SK-N-SH treated with all-trans-retinoic acid at 6 μM for 48 hours (cell line): ENCODE results near the gene DOCK4.

ENCODE experiments used
- ATAC-seq: fragments of 200-7000 bp; cut with Tn5 transposase; 3 replicates; pipeline ENCODE4 v1.9.1; 2020; ENCODE audit warnings: mild to moderate bottlenecking, moderate library complexity
- ARNTL ChIP-seq: fragments of 450-650 bp; formaldehyde crosslinking; IDR thresholded peaks from 2 replicates; pipeline ENCODE4 v1.5.0; 2020; ENCODE audit warnings: low read depth, mild to moderate bottlenecking, moderate library complexity, borderline replicate concordance
- BACH2 ChIP-seq: fragments of 250-450 bp; sonication (Bioruptor Pico); IDR thresholded peaks from 2 replicates; pipeline ENCODE4 v1.9.0; 2021; ENCODE audit warnings: mild to moderate bottlenecking, borderline replicate concordance
- CSDC2 ChIP-seq: fragments of 250-450 bp; sonication (Bioruptor Pico); IDR thresholded peaks from 2 replicates; pipeline ENCODE4 v1.5.0; 2020; ENCODE audit warnings: mild to moderate bottlenecking, moderate library complexity
- ESRRG ChIP-seq: fragments of 250-450 bp; sonication (Bioruptor Pico); IDR thresholded peaks from 2 replicates; pipeline ENCODE4 v1.6.1; 2021; ENCODE audit warnings: mild to moderate bottlenecking
- GLIS3 ChIP-seq: fragments of 250-450 bp; sonication (Bioruptor Pico); IDR thresholded peaks from 2 replicates; pipeline ENCODE4 v1.5.0; 2020; ENCODE audit warnings: mild to moderate bottlenecking, moderate library complexity
- ISL1 ChIP-seq: fragments of 250-450 bp; sonication (Bioruptor Pico); IDR thresholded peaks from 2 replicates; pipeline ENCODE4 v2.1.2; 2022; ENCODE audit warnings: mild to moderate bottlenecking, moderate library complexity
- OSR1 ChIP-seq: fragments of 250-450 bp; sonication (Bioruptor Pico); IDR thresholded peaks from 2 replicates; pipeline ENCODE4 v1.8.0; 2022; ENCODE audit warnings: moderate library complexity, mild to moderate bottlenecking, inconsistent platforms
- PPARA ChIP-seq: fragments of 250-450 bp; sonication (Bioruptor Pico); IDR thresholded peaks from 2 replicates; pipeline ENCODE4 v1.5.0; 2020; ENCODE audit warnings: mild to moderate bottlenecking, borderline replicate concordance
- RARB ChIP-seq: fragments of 250-450 bp; sonication (Bioruptor Pico); IDR thresholded peaks from 2 replicates; pipeline ENCODE4 v1.8.0; 2021; ENCODE audit warnings: mild to moderate bottlenecking, moderate library complexity
- SNAI2 ChIP-seq: fragments of 250-450 bp; sonication (Bioruptor Pico); IDR thresholded peaks from 2 replicates; pipeline ENCODE4 v1.5.0; 2020; ENCODE audit warnings: mild to moderate bottlenecking, moderate library complexity
- TCF4 ChIP-seq: fragments of 250-450 bp; sonication (Bioruptor Pico); IDR thresholded peaks from 2 replicates; pipeline ENCODE4 v1.8.0; 2021; ENCODE audit warnings: mild to moderate bottlenecking, moderate library complexity, borderline replicate concordance
- TOX ChIP-seq: fragments of 250-450 bp; sonication (Bioruptor Pico); IDR thresholded peaks from 2 replicates; pipeline ENCODE4 v1.8.0; 2021; ENCODE audit warnings: mild to moderate bottlenecking, moderate library complexity, borderline replicate concordance
- ZC3H10 ChIP-seq: fragments of 250-450 bp; sonication (Bioruptor Pico); IDR thresholded peaks from 2 replicates; pipeline ENCODE4 v1.5.1; 2021; ENCODE audit warnings: mild to moderate bottlenecking, moderate library complexity
- ZFP3 ChIP-seq: fragments of 250-450 bp; sonication (Bioruptor Pico); IDR thresholded peaks from 2 replicates; pipeline ENCODE4 v1.5.0; 2020; ENCODE audit warnings: mild to moderate bottlenecking, moderate library complexity
- ZFP30 ChIP-seq: fragments of 450-650 bp; formaldehyde crosslinking; IDR thresholded peaks from 2 replicates; pipeline ENCODE4 v1.5.0; 2022; ENCODE audit warnings: mild to moderate bottlenecking, moderate library complexity
- ZNF565 ChIP-seq: fragments of 450-650 bp; formaldehyde crosslinking; conservative IDR thresholded peaks from 2 replicates; pipeline ENCODE4 v1.5.0; 2020; ENCODE audit warnings: low read depth, mild to moderate bottlenecking, moderate library complexity
- ZNF70 ChIP-seq: fragments of 450-650 bp; formaldehyde crosslinking; IDR thresholded peaks from 2 replicates; pipeline ENCODE4 v1.5.0; 2020; ENCODE audit warnings: mild to moderate bottlenecking, moderate library complexity
- ZNF8 ChIP-seq: fragments of 450-650 bp; formaldehyde crosslinking; IDR thresholded peaks from 2 replicates; pipeline ENCODE4 v1.5.0; 2020; ENCODE audit warnings: mild to moderate bottlenecking, moderate library complexity
- TF ChIP-seq, protein P1 (sequence below): fragments of 250-450 bp; sonication (Bioruptor Pico); IDR thresholded peaks from 2 replicates; pipeline ENCODE4 v1.8.0; 2021; ENCODE audit warnings: low read depth, mild to moderate bottlenecking, moderate library complexity, borderline replicate concordance
- TF ChIP-seq, protein P2 (sequence below): fragments of 250-450 bp; sonication (Bioruptor Pico); IDR thresholded peaks from 2 replicates; pipeline ENCODE4 v1.5.0; 2020; ENCODE audit warnings: mild to moderate bottlenecking, moderate library complexity
- TF ChIP-seq, protein P3 (sequence below): fragments of 250-450 bp; sonication (Bioruptor Pico); IDR thresholded peaks from 2 replicates; pipeline ENCODE4 v1.5.1; 2020; ENCODE audit warnings: low read depth, mild to moderate bottlenecking, moderate library complexity
- TF ChIP-seq, protein P4 (sequence below): fragments of 250-450 bp; sonication (Bioruptor Pico); IDR thresholded peaks from 2 replicates; pipeline ENCODE4 v1.8.0; 2020; ENCODE audit warnings: mild to moderate bottlenecking, moderate library complexity, borderline replicate concordance
- TF ChIP-seq, protein P5 (sequence below): fragments of 250-450 bp; sonication (Bioruptor Pico); IDR thresholded peaks from 2 replicates; pipeline ENCODE4 v1.5.1; 2021; ENCODE audit warnings: mild to moderate bottlenecking, moderate library complexity

DOCK4 gene

DNA sequence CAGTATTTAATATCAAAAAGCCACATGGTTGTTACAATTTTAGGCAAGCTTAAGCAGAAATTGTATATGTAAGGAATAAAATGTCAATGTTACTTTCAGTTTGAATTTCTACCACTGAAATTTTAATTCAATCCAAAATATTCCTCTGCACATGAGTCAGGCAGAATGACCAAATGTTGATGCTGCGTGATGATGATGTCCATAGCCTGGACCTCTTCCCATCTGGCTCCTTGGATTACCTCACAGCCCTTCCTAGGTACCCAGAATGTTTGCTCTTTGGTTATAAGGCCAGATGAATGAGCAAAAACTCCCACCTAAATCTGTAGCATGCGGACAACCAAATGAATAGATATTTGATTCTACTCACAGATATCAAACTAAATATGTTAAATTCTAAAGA is 385.6 kb downstream of the DOCK4 start (continued):
- TF ChIP-seq ZNF8 (CRISPR knock-in tag) = no peak

DNA sequence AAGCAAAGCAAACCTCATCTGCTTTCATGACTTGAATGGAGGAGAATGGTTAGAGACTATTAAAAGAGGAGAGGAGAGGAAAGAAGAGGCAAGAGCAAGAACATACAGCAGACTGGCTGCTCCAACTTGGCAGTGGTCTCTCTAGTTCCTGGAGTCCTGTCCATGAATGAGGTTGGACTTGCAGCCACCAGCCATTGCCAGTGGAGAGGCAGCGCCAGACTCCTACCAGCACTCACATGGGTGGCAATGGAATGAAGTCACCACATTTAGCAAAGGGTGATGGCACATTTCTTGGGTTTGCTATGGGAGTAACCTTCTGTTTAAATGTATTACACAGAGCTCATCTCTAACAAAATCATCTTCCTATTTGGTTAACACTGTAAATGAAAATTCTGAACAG is 386.1 kb downstream of the DOCK4 start:
- TF ChIP-seq, protein P1, sequence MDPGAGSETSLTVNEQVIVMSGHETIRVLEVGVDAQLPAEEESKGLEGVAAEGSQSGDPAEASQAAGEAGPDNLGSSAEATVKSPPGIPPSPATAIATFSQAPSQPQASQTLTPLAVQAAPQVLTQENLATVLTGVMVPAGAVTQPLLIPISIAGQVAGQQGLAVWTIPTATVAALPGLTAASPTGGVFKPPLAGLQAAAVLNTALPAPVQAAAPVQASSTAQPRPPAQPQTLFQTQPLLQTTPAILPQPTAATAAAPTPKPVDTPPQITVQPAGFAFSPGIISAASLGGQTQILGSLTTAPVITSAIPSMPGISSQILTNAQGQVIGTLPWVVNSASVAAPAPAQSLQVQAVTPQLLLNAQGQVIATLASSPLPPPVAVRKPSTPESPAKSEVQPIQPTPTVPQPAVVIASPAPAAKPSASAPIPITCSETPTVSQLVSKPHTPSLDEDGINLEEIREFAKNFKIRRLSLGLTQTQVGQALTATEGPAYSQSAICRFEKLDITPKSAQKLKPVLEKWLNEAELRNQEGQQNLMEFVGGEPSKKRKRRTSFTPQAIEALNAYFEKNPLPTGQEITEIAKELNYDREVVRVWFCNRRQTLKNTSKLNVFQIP (CRISPR knock-in tag) = no peak
- TF ChIP-seq TOX (CRISPR knock-in tag) = no peak
- no peak for ATAC-seq

DNA sequence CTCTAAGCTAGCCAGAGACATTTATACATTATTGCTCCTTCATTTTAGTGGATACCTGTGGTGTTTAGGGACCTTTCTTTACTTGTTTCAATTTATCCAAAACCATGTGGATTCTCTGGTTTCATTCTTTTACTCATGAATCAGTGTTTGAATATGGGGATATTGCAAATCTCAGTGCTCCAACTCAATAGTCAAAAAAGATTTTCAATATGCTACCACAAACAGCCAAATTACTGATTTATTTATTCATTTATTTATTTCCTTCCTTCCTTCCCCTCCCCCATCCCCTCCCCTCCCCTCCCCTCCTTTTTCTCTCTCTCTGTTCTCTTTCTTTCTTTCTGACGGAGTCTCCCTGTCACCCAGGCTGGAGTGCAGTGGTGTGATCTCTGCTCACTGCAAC is 390.8 kb downstream of the DOCK4 start:
- ATAC-seq = no peak
- TF ChIP-seq, protein P2, sequence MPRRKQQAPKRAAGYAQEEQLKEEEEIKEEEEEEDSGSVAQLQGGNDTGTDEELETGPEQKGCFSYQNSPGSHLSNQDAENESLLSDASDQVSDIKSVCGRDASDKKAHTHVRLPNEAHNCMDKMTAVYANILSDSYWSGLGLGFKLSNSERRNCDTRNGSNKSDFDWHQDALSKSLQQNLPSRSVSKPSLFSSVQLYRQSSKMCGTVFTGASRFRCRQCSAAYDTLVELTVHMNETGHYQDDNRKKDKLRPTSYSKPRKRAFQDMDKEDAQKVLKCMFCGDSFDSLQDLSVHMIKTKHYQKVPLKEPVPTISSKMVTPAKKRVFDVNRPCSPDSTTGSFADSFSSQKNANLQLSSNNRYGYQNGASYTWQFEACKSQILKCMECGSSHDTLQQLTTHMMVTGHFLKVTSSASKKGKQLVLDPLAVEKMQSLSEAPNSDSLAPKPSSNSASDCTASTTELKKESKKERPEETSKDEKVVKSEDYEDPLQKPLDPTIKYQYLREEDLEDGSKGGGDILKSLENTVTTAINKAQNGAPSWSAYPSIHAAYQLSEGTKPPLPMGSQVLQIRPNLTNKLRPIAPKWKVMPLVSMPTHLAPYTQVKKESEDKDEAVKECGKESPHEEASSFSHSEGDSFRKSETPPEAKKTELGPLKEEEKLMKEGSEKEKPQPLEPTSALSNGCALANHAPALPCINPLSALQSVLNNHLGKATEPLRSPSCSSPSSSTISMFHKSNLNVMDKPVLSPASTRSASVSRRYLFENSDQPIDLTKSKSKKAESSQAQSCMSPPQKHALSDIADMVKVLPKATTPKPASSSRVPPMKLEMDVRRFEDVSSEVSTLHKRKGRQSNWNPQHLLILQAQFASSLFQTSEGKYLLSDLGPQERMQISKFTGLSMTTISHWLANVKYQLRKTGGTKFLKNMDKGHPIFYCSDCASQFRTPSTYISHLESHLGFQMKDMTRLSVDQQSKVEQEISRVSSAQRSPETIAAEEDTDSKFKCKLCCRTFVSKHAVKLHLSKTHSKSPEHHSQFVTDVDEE = no peak
- TF ChIP-seq, protein P3, sequence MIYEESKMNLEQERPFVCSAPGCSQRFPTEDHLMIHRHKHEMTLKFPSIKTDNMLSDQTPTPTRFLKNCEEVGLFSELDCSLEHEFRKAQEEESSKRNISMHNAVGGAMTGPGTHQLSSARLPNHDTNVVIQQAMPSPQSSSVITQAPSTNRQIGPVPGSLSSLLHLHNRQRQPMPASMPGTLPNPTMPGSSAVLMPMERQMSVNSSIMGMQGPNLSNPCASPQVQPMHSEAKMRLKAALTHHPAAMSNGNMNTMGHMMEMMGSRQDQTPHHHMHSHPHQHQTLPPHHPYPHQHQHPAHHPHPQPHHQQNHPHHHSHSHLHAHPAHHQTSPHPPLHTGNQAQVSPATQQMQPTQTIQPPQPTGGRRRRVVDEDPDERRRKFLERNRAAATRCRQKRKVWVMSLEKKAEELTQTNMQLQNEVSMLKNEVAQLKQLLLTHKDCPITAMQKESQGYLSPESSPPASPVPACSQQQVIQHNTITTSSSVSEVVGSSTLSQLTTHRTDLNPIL (CRISPR knock-in tag) = no peak
- TF ChIP-seq PPARA = no peak
- TF ChIP-seq, protein P4, sequence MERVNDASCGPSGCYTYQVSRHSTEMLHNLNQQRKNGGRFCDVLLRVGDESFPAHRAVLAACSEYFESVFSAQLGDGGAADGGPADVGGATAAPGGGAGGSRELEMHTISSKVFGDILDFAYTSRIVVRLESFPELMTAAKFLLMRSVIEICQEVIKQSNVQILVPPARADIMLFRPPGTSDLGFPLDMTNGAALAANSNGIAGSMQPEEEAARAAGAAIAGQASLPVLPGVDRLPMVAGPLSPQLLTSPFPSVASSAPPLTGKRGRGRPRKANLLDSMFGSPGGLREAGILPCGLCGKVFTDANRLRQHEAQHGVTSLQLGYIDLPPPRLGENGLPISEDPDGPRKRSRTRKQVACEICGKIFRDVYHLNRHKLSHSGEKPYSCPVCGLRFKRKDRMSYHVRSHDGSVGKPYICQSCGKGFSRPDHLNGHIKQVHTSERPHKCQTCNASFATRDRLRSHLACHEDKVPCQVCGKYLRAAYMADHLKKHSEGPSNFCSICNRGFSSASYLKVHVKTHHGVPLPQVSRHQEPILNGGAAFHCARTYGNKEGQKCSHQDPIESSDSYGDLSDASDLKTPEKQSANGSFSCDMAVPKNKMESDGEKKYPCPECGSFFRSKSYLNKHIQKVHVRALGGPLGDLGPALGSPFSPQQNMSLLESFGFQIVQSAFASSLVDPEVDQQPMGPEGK (CRISPR knock-in tag) = no peak
- no peak for TF ChIP-seq ZC3H10 (CRISPR knock-in tag)
- TF ChIP-seq ZNF8 (CRISPR knock-in tag) = no peak
- no peak for TF ChIP-seq CSDC2 (CRISPR knock-in tag)
- TF ChIP-seq TCF4 (CRISPR knock-in tag) = no peak
- no peak for TF ChIP-seq BACH2
- TF ChIP-seq ZNF565 (CRISPR knock-in tag) = no peak
- no peak for TF ChIP-seq OSR1
- TF ChIP-seq SNAI2 (CRISPR knock-in tag) = no peak
- no peak for TF ChIP-seq ISL1
- TF ChIP-seq ZNF70 = no peak
- no peak for TF ChIP-seq RARB (CRISPR knock-in tag)
- no peak for TF ChIP-seq ARNTL (CRISPR knock-in tag)
- TF ChIP-seq ZFP30 (CRISPR knock-in tag) = no peak
- TF ChIP-seq, protein P1 (CRISPR knock-in tag) = no peak
- TF ChIP-seq TOX (CRISPR knock-in tag) = no peak

DNA sequence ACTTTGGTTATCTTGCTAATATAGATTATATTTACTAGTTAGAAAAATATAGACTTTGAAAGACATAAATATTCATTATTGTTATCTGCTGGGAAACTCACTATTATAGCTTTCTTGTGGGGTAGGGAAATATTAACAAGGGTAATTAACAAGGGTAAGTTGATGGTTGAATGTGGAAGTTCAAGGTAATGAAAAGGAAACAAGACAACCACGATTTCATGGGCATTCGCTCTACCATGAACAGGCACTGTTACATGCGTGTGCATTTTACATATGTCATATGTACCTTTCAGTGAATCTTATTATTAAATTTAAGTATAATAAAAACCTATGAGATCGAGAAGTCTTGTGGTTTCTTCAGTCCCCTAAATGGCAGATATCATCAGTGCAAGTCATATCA is 392.9 kb downstream of the DOCK4 start:
- no peak for ATAC-seq
- TF ChIP-seq ESRRG (CRISPR knock-in tag) (no peak), PPARA (no peak), GLIS3 (CRISPR knock-in tag) (no peak), CSDC2 (CRISPR knock-in tag) (no peak), OSR1 (no peak), ZNF8 (CRISPR knock-in tag) (no peak), ARNTL (CRISPR knock-in tag) (no peak), ZFP3 (CRISPR knock-in tag) (no peak)
- TF ChIP-seq, protein P1 (CRISPR knock-in tag) = no peak
- TF ChIP-seq, protein P5, sequence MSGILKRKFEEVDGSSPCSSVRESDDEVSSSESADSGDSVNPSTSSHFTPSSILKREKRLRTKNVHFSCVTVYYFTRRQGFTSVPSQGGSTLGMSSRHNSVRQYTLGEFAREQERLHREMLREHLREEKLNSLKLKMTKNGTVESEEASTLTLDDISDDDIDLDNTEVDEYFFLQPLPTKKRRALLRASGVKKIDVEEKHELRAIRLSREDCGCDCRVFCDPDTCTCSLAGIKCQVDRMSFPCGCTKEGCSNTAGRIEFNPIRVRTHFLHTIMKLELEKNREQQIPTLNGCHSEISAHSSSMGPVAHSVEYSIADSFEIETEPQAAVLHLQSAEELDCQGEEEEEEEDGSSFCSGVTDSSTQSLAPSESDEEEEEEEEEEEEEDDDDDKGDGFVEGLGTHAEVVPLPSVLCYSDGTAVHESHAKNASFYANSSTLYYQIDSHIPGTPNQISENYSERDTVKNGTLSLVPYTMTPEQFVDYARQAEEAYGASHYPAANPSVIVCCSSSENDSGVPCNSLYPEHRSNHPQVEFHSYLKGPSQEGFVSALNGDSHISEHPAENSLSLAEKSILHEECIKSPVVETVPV = no peak
